ENCODE data around the gene CALCOCO1.

CALCOCO1 gene

GRCh38 chr12:53727310-53728041 lies at the start of gene CALCOCO1:
Gene CALCOCO1 (minus strand): TSS chr12:53727452. CDS start chr12:53725242, 2,210 bp downstream.
- DNase-seq (ENCODE audit: low read depth), result peak; percentile 92
- peak within 1 kb of the TSS; percentile 82 for H3K4me3 ChIP-seq (ENCODE audit: low read depth, low read length)
- TF ChIP-seq CTCF (IDR thresholded peaks at IDR 0.05; ENCODE audit: control insufficient read depth, extremely low read depth, insufficient read depth), result no peak

GRCh38 chr12:53776872-53777271 lies 49.6 kb upstream of the CALCOCO1 start:
- no peak overlapping the region for H3K4me3 ChIP-seq (ENCODE audit: low read depth, low read length)
- DNase-seq (ENCODE audit: low read depth), result no peak
- no peak for TF ChIP-seq CTCF (IDR thresholded peaks at IDR 0.05; ENCODE audit: control insufficient read depth, extremely low read depth, insufficient read depth)

GRCh38 chr12:53775478-53776145 lies 48.4 kb upstream of the CALCOCO1 start:
- no peak overlapping the region for H3K4me3 ChIP-seq (ENCODE audit: low read depth, low read length)
- DNase-seq (ENCODE audit: low read depth), result peak; percentile 63
- no peak for TF ChIP-seq CTCF (IDR thresholded peaks at IDR 0.05; ENCODE audit: control insufficient read depth, extremely low read depth, insufficient read depth)

- no peak for DNase-seq (ENCODE audit: low read depth)
- H3K4me3 ChIP-seq (ENCODE audit: low read depth, low read length), result no peak overlapping the region
- no peak for TF ChIP-seq CTCF (IDR thresholded peaks at IDR 0.05; ENCODE audit: control insufficient read depth, extremely low read depth, insufficient read depth)
Measured at GRCh38 chr12:53770281-53770680, 43.0 kb upstream of the CALCOCO1 start.

GRCh38 chr12:53768976-53769375 lies 41.7 kb upstream of the CALCOCO1 start:
- DNase-seq (ENCODE audit: low read depth), result no peak
- H3K4me3 ChIP-seq (ENCODE audit: low read depth, low read length), result no peak overlapping the region
- no peak for TF ChIP-seq CTCF (IDR thresholded peaks at IDR 0.05; ENCODE audit: control insufficient read depth, extremely low read depth, insufficient read depth)

- H3K4me3 ChIP-seq (ENCODE audit: low read depth, low read length), result no peak overlapping the region
- TF ChIP-seq CTCF (IDR thresholded peaks at IDR 0.05; ENCODE audit: control insufficient read depth, extremely low read depth, insufficient read depth), result no peak
- no peak for DNase-seq (ENCODE audit: low read depth)
Measured at GRCh38 chr12:53766881-53767280, 39.6 kb upstream of the CALCOCO1 start.
